Glomerular endothelial cell (primary cell): ENCODE results near the gene DEF6. TPM values are rescaled to one million over a fixed set of nuclear protein-coding genes. Genes with fewer than 3 reads are reported as not detected.

Experiments used
- DNase-seq: peaks from one replicate; pipeline ENCODE4 v3.0.0-alpha.2; 2011; ENCODE audit warnings: low read depth, low spot score; ENCODE audit errors: extremely low read depth
- total RNA-seq: library from RNA; depleted of rRNA; stranded (reverse); fragments of >200 nt; gene quantifications from 2 replicates; pipeline ENCODE4 v1.2.3, GENCODE V29; 2015

The DEF6 gene
- total RNA-seq = 2.1 and 3.4 TPM in 2 replicates

- DNase-seq = no peak
Observed at GRCh38 chr6:35297601-35298481, at the start of gene DEF6. Gene DEF6 (plus strand): TSS chr6:35297818. CDS start chr6:35297857, 39 bp downstream.

DNA sequence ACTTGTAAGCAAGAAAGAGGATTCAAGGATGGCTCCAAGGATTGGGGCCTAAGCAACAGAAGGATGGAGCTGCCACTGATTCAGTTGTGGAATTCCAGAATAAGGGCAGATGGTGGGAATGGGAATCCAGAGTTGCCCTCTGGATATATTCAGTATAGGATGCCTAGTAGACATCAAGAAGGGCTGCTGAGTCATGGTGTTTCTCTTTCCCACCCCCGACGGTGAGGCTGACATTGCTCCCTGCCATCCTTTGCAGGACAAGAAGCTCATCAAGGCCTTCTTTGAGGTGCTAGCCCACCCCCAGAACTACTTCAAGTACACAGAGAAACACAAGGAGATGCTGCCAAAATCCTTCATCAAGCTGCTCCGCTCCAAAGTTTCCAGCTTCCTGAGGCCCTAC, 49.3 kb upstream of the DEF6 start:
- no peak for DNase-seq

- DNase-seq = no peak
Observed at GRCh38 chr6:35248965-35249364, 48.7 kb upstream of the DEF6 start.

DNA sequence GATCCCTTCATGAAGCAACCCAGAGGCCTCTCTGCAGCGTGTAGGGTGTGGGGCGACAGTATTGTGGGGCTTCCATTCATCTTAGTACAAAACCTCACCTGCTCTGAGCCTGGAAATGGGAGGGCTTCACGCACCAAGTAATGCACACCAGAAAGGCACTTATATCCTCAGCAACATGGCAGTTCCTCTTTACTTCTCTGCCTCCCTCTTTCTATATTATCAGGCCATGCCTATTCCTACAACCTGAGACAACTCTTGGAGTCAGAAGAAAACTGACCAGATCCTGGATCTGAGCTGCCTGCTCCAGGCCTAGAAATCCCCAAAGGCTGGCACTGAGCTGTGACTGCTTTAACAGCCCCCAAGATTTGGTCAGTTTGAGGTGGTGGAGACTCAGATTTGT, 45.7 kb upstream of the DEF6 start:
- no peak for DNase-seq

GRCh38 chr6:35253249-35253648, 44.4 kb upstream of the DEF6 start:
- DNase-seq = no peak

DNA sequence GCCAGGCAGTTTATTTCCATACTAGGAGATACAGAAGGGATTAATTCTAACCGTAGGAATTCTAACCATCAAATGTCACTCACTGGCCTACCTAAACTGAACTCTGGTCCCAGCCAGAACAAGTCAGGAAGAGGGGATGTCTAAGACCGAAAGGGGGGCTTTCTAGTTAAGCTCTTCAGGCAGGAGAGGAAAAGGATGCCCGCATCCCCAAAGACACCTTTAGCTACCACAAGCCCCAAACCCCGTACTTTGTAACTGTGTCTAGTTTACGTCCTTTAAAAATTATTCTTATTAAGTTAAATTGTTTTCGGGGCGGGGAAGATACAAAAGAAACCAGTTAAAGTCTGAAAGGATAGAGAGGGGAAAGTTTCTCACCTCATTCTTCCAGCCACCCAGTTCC, 39.3 kb upstream of the DEF6 start:
- DNase-seq = no peak

DNA sequence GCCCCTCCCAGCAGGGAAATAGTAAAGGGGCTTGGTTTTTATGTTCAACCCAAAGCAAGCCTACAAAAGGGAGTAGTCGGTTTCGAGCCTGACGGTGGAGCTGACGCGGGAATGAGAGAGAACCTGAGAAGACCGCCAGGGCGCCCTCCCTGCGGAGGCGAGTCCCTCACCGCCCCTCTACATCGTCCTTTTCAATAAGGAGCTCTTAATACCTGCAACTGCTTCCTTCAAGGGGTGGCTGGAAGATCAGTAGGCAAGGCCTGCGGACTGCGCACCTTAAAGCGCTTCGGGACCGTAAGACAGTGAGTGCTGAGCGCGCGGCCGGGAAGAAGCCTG, 38.8 kb upstream of the DEF6 start:
- DNase-seq = no peak

- DNase-seq = no peak
Observed at GRCh38 chr6:35259194-35259947, 38.2 kb upstream of the DEF6 start, which contains the start of gene ZNF76. Gene ZNF76 (plus strand): TSS chr6:35259735. CDS start chr6:35281152, 21,417 bp downstream.

DNA sequence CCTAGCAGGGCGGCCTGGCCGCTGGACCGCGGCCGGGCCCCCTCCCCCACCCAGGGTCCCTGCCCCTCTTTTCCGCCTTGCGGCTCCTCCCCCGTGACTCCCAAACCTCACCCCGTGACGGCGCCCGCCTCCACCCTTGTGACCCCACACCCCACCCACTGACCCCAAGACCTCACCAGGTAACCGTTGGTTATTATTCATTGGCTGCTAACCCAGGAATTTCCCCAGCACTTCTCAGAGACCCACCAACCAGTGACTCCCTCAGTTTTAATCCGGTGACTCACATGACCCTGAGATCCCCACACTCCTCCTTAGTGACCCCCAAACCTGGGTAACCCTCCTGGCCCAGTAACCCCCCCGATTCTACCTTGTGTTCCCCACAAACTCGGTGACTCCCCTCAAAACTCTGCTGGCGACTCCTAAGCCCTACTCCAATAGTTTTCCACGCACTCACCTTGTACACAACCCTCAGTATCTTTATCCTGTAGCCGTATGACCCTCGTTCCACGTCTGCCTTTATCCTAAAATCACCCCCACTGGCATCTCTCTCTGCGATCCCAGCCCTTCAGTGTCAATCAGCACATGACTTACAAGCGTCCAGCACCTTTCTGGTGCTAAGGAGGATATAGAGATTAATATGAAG, 37.5 kb upstream of the DEF6 start:
- no peak for DNase-seq

GRCh38 chr6:35260591-35261570, 36.7 kb upstream of the DEF6 start:
- DNase-seq = no peak

GRCh38 chr6:35262596-35262995, 35.0 kb upstream of the DEF6 start:
- no peak for DNase-seq

DNA sequence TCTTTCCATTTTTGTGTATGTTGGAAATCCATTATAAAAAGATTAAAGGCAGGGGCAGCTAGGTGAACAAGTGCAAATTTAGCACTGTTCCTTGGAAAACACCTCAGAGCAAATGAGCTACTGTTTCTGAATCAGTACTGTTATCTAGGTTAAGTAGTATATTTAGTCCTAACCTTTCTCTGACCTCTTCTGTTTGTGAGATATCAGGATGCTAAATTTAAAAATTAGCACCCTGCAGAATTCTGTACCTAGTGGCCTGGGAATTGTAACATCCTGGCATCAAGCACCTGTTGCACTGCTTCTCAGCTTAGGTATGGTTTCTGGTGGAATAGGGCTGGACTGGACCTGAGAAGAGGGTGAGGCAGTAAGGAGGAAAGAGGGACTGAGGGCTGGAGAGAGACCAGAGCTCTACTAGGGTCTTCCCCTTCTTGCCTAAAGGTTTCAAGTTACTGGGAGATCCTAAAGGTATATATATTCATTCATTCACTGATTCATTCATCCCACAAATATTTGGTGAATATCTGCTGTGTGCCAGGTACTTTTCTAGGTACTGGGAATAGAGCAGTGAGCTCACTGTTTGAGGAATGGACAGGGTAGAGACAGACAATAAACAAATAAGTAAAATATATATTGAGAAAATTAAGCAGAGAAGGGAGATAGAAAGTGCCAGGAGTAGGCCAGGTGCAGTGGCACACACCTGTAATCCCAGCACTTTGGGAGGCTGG, 32.9 kb upstream of the DEF6 start:
- no peak for DNase-seq

GRCh38 chr6:35265523-35265922, 32.1 kb upstream of the DEF6 start:
- DNase-seq = no peak

DNA sequence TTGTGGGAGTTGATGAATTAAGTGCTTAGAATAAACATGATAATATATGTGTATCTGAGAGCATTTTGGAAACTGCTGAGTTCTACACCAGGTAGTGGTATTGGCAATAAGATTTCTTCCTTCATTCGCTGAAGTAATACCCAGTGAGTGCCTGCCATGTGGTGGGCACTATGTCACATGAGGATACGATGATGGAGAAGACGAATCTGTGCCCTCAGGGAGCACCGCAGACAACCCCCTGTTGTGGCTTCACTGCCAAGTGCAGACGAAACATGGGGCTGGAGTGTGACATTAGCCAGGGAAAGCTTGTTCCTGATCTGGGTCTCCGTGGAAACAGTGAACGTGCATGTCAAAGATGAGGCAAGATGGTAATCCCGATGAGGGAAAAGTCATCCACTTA, 30.2 kb upstream of the DEF6 start:
- DNase-seq = no peak

GRCh38 chr6:35267897-35268296, 29.7 kb upstream of the DEF6 start:
- DNase-seq = no peak

DNA sequence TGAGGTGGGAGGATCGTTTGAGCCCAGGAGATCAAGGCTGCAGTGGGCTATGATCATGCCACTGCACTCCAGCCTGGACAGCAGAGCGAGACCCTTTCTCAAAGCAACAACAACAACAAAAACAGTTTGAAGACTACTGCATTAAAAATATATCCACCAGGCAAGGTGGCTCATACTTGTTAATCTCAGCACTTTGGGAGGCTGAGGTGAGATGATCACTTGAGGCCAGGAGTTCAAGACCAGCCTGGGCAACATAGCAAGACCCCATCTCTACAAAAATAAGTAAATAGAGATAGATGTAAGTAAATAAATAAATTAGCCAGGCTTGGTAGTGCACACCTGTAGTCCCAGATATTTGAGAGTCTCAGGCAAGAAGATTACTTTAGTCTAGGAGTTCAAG, 25.6 kb upstream of the DEF6 start:
- DNase-seq = no peak

DNA sequence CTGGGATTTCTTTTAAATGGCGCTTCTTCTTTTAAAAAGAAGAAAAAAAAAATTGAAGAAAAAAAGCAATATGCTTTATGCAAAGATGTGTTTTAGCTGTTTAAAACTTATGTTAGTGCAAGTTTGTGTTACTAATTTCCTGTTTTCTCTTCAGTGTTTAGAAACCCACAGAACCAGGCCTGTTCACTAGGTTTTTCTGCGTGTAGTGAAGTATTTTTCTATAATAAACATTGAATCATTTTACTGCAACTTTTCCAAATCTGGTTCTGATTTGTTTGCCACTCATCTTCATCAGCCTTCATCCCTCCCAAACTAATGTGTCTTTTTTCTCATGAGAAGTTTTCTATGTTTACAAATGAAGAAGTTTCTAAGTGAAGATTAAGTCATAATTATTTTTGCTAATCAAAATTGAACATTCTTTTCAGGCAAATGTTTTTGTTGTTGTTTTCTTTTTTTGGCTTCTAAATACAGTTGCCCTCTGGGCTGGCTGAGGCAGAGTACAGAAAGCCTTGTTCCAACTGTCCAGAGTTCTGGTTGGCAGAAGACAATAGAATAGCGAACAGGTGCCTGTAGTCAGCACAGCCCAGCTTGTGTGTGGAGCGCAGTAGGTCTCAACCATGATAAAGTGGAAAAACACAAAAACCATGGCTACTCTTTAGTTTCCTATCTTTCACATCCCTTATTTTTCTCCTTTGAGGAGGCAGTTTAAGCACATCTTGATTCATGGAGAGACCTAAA, 23.6 kb upstream of the DEF6 start:
- DNase-seq = no peak

DNA sequence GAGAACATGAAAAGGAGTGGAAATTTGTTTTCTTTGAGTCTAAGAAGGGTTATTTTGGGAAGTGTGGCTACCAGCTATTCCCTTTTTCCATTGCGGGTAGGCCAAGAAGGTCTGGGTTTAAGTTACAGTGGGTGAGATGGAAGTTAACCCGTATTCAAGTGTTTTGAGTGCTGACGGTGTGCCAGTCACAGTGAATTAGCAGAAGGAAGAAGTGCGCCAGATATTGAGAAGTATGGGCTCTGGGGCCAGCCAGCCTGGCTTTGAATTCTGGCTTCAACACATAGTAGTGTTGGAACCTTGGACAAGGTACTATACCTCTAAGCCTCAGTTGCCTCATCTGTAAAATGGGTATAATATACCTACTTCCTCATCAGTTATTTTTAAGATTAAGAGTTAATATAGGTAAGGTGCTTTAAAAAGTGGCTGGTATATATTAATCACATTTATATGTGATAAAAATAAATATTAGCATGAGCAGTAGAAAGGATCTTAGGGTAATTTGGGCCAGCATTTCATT, 21.8 kb upstream of the DEF6 start:
- no peak for DNase-seq

DNA sequence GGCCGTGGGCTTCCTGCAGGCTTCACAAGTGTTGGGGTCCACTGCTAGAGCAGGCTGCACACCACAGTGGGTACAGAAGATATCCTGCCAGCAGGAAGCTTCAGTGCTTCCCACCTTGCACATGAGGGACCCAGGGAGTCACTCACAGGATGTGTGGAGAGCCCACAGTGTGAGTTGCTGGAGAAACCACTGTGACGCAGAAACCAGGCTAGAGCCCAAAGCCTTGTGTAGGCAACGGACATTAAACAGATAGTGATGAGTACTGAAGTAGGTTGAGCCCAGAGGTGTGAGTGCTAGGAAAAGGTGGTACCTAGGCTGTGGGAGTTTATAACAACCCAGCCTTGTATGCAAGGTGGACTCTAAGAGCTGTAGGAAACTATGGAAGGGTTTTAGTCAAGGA, 18.9 kb upstream of the DEF6 start:
- DNase-seq = no peak
